Left lung (tissue), 10 donors: ENCODE results near the gene INTS11. TPM values are rescaled to one million over a fixed set of nuclear protein-coding genes. Genes with fewer than 3 reads are reported as not detected.

ENCODE experiments used
- ATAC-seq: fragments of 200-7000 bp; cut with Tn5 transposase; one replicate; pipeline ENCODE4 v1.9.1; 2020; ENCODE audit warnings: moderate library complexity
- DNase-seq, 4 donors: peaks; one replicate each; pipeline ENCODE4 v3.0.0-alpha.2; 2013 to 2020
- H3K27ac ChIP-seq, 2 donors: fragments of 200-600 bp; sonication (generic) in 1 of 2; one replicate each; pipeline versions ENCODE4 v1.5.0 to v1.8.0; 2020 to 2021
- H3K27me3 ChIP-seq, 2 donors: fragments of 200-600 bp; sonication (generic) in 1 of 2; one replicate each; pipeline versions ENCODE4 v1.5.0 to v1.8.0; 2020 to 2021
- H3K36me3 ChIP-seq, 2 donors: fragments of 200-600 bp; sonication (generic) in 1 of 2; one replicate each; pipeline versions ENCODE4 v1.5.0 to v1.8.0; 2020 to 2021
- H3K4me1 ChIP-seq, 2 donors: fragments of 200-600 bp; one replicate each; pipeline ENCODE4 v1.8.0; 2021
- H3K4me3 ChIP-seq, 2 donors: fragments of 200-600 bp; sonication (generic) in 1 of 2; one replicate each; pipeline versions ENCODE4 v1.5.0 to v1.8.0; 2020 to 2021; ENCODE audit warnings: mild to moderate bottlenecking in 1 of 2
- H3K9me3 ChIP-seq, 2 donors: fragments of 200-600 bp; sonication (generic) in 1 of 2; one replicate each; pipeline versions ENCODE4 v1.5.0 to v1.8.0; 2020 to 2021
- intact Hi-C, 2 donors: fragments of 100-400 bp; cut with DNase I; formaldehyde crosslinking; loops; one replicate each; pipeline versions ENCODE4 v1.11.2 to v1.14.2; 2022
- polyA plus RNA-seq, 6 donors: library from polyadenylated mRNA; unstranded; fragments of 120-200 nt; gene quantifications; one replicate each; pipeline ENCODE4 v1.2.1, GENCODE V29; 2013; ENCODE audit not compliant: insufficient read length in 6 of 6
- total RNA-seq, 2 donors: library from RNA; stranded (reverse); fragmentation: NEBNext Ultra II Directional; extraction: Animal tissue kit (Norgen Biotek cat#: 25700); gene quantifications; one replicate each; pipeline ENCODE4 v1.2.1, GENCODE V29; 2021
- TF ChIP-seq, protein P1 (sequence below), 2 donors: fragments of 200-600 bp; sonication (generic) in 1 of 2; IDR thresholded peaks; one replicate each; pipeline versions ENCODE4 v1.5.0 to v1.8.0; 2021; ENCODE audit warnings: antibody characterized with exemption in 2 of 2
- donor health status: DM: no; HTN: yes; CAD: no.
- donor health status: DM: no; HTN: no; CAD: no.

The INTS11 gene
- total and polyA plus RNA-seq, 8 donors, result 67.0 to 166 (median 117) TPM

DNA sequence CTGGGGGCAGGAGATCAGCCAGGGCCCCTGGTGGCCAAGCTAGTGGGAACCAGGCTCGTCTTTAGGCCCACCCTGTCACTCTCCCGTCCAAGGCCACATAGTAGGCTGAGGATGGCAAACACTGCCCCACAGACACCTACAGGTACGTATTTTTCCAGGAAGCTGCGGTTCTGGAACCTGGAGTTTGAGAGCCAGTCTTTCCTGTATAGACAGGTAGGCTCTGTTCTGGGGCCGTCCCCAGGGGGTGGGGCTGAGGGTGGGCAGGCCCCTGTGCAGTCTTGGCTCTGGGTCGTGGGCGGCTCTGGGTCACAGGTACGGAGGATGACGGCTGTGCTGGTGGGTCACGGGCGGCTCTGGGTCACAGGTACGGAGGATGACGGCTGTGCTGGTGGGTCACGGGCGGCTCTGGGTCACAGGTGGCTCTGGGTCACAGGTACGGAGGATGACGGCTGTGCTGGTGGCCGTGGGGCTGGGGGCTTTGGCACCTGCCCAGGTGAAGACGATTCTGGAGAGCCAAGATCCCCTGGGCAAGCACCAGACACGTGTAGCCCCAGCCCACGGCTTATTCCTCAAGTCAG, 13.9 kb downstream of the INTS11 start:
- Histone ChIP-seq H3K9me3 (no peaks in the 10 kb centered on the region), H3K27ac (no peak overlapping the region), H3K4me1 (peaks cover 14 to 33% of the 10 kb centered on the region in 2 donors), H3K4me3 (no peak overlapping the region), H3K36me3 (peaks cover 0 to 59% of the 10 kb centered on the region in 2 donors), H3K27me3 (no peaks in the 10 kb centered on the region)
- no peak for ATAC-seq
- intact Hi-C loops, result no loop called here
- TF ChIP-seq, protein P1, sequence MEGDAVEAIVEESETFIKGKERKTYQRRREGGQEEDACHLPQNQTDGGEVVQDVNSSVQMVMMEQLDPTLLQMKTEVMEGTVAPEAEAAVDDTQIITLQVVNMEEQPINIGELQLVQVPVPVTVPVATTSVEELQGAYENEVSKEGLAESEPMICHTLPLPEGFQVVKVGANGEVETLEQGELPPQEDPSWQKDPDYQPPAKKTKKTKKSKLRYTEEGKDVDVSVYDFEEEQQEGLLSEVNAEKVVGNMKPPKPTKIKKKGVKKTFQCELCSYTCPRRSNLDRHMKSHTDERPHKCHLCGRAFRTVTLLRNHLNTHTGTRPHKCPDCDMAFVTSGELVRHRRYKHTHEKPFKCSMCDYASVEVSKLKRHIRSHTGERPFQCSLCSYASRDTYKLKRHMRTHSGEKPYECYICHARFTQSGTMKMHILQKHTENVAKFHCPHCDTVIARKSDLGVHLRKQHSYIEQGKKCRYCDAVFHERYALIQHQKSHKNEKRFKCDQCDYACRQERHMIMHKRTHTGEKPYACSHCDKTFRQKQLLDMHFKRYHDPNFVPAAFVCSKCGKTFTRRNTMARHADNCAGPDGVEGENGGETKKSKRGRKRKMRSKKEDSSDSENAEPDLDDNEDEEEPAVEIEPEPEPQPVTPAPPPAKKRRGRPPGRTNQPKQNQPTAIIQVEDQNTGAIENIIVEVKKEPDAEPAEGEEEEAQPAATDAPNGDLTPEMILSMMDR (IDR thresholded peaks at IDR 0.05), result no peak
- DNase-seq, result no peak

DNA sequence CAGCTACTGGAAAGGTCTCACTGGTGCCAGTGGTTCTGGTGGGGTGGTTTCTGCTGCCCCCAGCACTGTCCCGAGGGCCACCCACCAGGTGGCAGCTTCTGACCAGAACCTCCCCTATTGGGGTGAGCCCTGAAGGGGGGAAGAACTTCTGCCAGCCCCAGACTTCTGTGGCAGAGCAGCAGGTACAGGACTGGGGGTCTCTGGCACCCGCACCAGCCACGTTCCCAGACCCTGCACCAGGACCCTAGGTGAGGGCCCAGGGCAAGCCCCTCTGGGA, 14.4 kb downstream of the INTS11 start:
- Histone ChIP-seq H3K36me3 (peaks cover 0 to 56% of the 10 kb centered on the region in 2 donors), H3K27me3 (no peaks in the 10 kb centered on the region), H3K27ac (no peak overlapping the region), H3K9me3 (no peaks in the 10 kb centered on the region), H3K4me3 (peak overlapping the region in 1 of 2 donors; percentile 91), H3K4me1 (peaks cover 19 to 38% of the 10 kb centered on the region in 2 donors)
- no peak for ATAC-seq
- DNase-seq, result no peak
- intact Hi-C loops, result no loop called here
- TF ChIP-seq, protein P1 (IDR thresholded peaks at IDR 0.05), result no peak

DNA sequence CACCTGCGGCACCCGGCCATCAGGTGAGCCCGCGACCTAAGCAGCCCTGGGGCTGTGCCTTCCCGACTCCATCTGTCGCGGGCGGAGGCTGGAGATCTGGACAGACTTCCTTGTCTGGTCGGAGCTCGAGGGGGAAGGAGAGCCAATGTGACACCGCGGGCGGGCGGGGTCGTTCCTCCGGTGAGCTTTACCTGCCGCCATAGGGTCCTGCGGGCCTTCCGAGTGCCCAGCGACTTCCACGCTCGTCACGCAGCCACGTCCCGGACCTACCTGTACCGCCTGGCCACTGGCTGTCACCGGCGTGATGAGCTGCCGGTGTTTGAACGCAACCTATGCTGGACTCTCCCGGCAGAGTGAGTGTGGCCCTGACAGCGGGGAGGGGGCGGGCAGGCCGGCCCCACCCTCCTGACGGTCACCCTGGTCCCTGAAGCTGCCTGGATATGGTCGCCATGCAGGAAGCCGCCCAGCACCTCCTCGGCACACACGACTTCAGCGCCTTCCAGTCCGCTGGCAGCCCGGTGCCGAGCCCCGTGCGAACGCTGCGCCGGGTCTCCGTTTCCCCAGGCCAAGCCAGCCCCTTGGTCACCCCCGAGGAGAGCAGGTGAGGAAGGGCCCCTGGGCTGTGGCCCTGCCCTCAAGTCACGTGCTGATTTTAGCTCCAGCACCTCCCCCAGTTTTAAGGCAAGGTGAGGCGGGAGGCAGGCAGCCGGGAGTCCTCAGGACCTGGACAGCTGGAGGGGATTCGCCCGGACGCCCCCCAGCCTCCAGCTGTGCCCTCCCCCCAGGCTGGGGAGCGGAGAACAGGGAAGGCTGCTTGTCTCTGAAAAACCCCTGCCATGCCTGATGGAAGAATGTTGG, 15.0 kb downstream of the INTS11 start:
- Histone ChIP-seq H3K4me3 (peak overlapping the region; percentile 91 to 94), H3K27me3 (no peaks in the 10 kb centered on the region), H3K4me1 (peaks cover 25 to 44% of the 10 kb centered on the region in 2 donors), H3K9me3 (no peaks in the 10 kb centered on the region), H3K27ac (peak overlapping the region; percentile 96 to 99), H3K36me3 (peaks cover 0 to 50% of the 10 kb centered on the region in 2 donors)
- TF ChIP-seq, protein P1 (IDR thresholded peaks at IDR 0.05), result no peak
- DNase-seq (peak in 1 of 4 donors; percentile 55), ATAC-seq (peak; percentile 0)
- intact Hi-C loops, result no loop called here

DNA sequence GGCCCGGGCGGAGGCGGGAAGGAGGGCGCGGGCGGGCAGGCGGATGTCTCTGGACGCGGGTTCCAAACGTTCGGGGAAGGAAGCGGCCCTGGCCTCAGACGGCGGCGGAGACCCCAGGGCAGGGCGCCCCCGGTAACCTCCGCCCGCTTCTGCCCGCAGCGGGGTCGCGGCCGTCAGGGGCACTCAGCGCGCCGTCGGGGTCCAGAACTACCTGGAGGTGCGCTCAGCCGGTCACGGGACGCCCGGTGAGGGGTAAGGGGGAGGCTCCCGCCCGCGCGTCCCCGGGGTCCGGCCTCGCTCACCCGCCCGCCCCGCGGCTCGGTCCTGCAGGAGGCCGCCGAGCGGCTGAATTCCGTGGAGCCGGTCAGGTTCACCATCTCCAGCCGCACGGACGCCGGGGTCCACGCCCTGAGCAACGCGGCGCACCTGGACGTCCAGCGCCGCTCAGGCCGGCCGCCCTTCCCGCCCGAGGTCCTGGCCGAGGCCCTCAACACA, 15.7 kb downstream of the INTS11 start:
- Histone ChIP-seq H3K4me3 (peak overlapping the region; percentile 91 to 94), H3K36me3 (peaks cover 0 to 43% of the 10 kb centered on the region in 2 donors), H3K4me1 (peaks cover 28 to 51% of the 10 kb centered on the region in 2 donors), H3K9me3 (no peaks in the 10 kb centered on the region), H3K27ac (peak overlapping the region; percentile 96 to 99), H3K27me3 (no peaks in the 10 kb centered on the region)
- intact Hi-C loops, result no loop called here
- DNase-seq, result no peak
- peak; percentile 3 for ATAC-seq
- TF ChIP-seq, protein P1 (IDR thresholded peaks at IDR 0.05), result no peak
